PFSK-1 (cell line): ENCODE results near the gene NXF2.

Experiments used
- POLR2AphosphoS5 ChIP-seq: IDR thresholded peaks from 2 replicates; pipeline ENCODE4 v1.6.1; 2012; ENCODE audit warnings: low read depth, mild to moderate bottlenecking, control low read depth, low read length, moderate library complexity
- TAF1 ChIP-seq: IDR thresholded peaks from 2 replicates; pipeline ENCODE4 v1.6.1; 2012; ENCODE audit warnings: low read length, control low read depth, borderline replicate concordance; ENCODE audit not compliant: insufficient read depth
- TF ChIP-seq, protein P1 (sequence below), 2 experiments: IDR thresholded peaks; 2 replicates each; pipeline versions ENCODE4 v1.6.1 to v1.8.0; 2011 to 2012; ENCODE audit warnings: low read depth in 2 of 2, low read length in 2 of 2, control low read depth in 1 of 2, inconsistent platforms in 1 of 2, mild to moderate bottlenecking in 1 of 2, moderate library complexity in 1 of 2; ENCODE audit not compliant: insufficient read depth in 1 of 2

NXF2 gene

GRCh38 chrX:102341867-102342266 lies 94.9 kb downstream of the NXF2 start:
- TF ChIP-seq, protein P1, sequence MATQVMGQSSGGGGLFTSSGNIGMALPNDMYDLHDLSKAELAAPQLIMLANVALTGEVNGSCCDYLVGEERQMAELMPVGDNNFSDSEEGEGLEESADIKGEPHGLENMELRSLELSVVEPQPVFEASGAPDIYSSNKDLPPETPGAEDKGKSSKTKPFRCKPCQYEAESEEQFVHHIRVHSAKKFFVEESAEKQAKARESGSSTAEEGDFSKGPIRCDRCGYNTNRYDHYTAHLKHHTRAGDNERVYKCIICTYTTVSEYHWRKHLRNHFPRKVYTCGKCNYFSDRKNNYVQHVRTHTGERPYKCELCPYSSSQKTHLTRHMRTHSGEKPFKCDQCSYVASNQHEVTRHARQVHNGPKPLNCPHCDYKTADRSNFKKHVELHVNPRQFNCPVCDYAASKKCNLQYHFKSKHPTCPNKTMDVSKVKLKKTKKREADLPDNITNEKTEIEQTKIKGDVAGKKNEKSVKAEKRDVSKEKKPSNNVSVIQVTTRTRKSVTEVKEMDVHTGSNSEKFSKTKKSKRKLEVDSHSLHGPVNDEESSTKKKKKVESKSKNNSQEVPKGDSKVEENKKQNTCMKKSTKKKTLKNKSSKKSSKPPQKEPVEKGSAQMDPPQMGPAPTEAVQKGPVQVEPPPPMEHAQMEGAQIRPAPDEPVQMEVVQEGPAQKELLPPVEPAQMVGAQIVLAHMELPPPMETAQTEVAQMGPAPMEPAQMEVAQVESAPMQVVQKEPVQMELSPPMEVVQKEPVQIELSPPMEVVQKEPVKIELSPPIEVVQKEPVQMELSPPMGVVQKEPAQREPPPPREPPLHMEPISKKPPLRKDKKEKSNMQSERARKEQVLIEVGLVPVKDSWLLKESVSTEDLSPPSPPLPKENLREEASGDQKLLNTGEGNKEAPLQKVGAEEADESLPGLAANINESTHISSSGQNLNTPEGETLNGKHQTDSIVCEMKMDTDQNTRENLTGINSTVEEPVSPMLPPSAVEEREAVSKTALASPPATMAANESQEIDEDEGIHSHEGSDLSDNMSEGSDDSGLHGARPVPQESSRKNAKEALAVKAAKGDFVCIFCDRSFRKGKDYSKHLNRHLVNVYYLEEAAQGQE (IDR thresholded peaks at IDR 0.05; ENCODE audit: insufficient read depth in 1 of 2, low read depth in 2 of 2, low read length in 2 of 2): no peak
- TF ChIP-seq TAF1: no peak

GRCh38 chrX:102345916-102346315 lies 98.9 kb downstream of the NXF2 start:
- TF ChIP-seq POLR2AphosphoS5 (no peak), TAF1 (no peak)
